ENCODE measurements around the gene CPAMD8.
A peak's percentile ranks its signal among the peaks of the same experiment; 100 is the strongest.
"Not testable (repeated sequence)": the region's sequence is repeated elsewhere in the genome, so short reads cannot be mapped to it uniquely, and the experiment has no call there.

The CPAMD8 gene

DNA sequence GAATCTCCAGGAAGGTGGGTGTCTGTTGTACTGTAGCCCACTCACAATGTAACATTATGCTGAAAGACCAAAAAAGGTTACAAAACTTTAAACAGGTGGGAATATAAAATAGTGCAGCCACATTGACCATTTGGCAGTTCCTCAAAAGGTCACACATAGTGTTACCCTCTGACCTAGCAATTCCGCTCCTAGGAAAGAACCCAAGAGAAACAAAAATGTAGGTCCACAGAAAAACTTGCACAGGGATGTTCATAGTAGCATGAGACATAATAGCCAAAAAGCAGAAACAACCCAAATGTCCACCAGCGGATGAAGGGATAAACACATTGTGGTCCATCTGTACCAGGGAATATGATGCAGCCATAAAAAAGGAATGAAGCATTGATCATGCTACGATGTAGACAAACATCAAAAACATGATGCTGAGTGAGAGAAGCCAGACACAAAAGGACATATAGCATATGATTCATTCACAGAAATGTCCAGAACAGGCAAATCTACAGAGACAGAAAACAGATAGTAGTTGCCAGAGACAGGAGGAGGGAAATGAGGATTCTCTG, 27.9 kb downstream of the CPAMD8 start:
- Histone ChIP-seq H3K9me3 (ENCODE audit: control insufficient read depth in 1 of 2, low read length in 2 of 2) (peaks cover 0 to 13% of the 10 kb centered on the region in 2 donors), H3K27me3 (ENCODE audit: low read depth, low read length) (no peaks in the 10 kb centered on the region), H3K4me1 (ENCODE audit: control insufficient read depth in 1 of 2, insufficient read depth in 2 of 2, low read length in 2 of 2) (no peaks in the 10 kb centered on the region), H3K4me3 (ENCODE audit: low read depth in 1 of 2, low read length in 2 of 2) (no peak overlapping the region), H3K36me3 (ENCODE audit: control insufficient read depth in 1 of 2, insufficient read depth in 2 of 2, low read length in 2 of 2) (no peaks in the 10 kb centered on the region), H3K27ac (ENCODE audit: low read length) (no peak overlapping the region)

DNA sequence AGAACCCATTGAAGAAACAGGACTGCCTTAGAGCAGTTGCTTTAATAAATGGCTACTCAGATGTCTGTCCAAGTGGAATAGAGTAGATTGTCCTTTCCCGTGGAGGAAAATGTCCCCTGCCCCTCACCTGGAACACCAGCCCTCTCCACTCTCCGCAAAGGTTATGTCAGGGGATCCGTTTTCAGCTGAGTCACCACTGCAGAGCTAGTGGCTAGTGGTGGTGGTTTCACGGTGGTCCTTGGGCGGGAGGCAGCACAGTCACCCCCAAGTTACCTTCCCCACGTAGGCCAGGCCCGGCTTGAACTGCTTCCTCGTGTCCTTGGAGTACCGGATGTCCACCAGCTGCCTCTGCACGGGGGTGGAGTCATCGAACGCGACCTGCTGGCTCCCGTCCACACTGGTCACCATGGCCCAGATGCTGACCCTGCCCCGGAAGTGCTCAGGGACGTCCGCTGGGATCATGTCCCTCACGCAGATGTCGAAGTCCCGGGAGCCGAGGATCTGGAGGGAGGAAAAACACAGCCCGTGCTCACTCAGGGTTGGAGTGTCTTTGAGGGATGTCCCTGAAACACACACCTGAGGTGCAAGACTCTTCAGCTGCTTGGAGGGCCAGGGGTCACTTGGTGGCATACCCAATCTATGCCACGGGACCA, 29.6 kb downstream of the CPAMD8 start:
- H3K4me3 ChIP-seq (ENCODE audit: low read depth in 1 of 2, low read length in 2 of 2); H3K27me3 ChIP-seq (ENCODE audit: low read depth, low read length); H3K27ac ChIP-seq (ENCODE audit: low read length); H3K4me1 ChIP-seq (ENCODE audit: control insufficient read depth in 1 of 2, insufficient read depth in 2 of 2, low read length in 2 of 2); H3K36me3 ChIP-seq (ENCODE audit: control insufficient read depth in 1 of 2, insufficient read depth in 2 of 2, low read length in 2 of 2): not testable (repeated sequence)
- H3K9me3 ChIP-seq (ENCODE audit: control insufficient read depth in 1 of 2, low read length in 2 of 2): peaks cover 0 to 20% of the 10 kb centered on the region in 2 donors

- H3K4me3 ChIP-seq (ENCODE audit: low read depth in 1 of 2, low read length in 2 of 2): no peak overlapping the region
- H3K36me3 ChIP-seq (ENCODE audit: control insufficient read depth in 1 of 2, insufficient read depth in 2 of 2, low read length in 2 of 2): no peaks in the 10 kb centered on the region
- H3K9me3 ChIP-seq (ENCODE audit: control insufficient read depth in 1 of 2, low read length in 2 of 2): peaks cover 0 to 14% of the 10 kb centered on the region in 2 donors
- H3K27me3 ChIP-seq (ENCODE audit: low read depth, low read length): no peaks in the 10 kb centered on the region
- no peak overlapping the region for H3K27ac ChIP-seq (ENCODE audit: low read length)
- H3K4me1 ChIP-seq (ENCODE audit: control insufficient read depth in 1 of 2, insufficient read depth in 2 of 2, low read length in 2 of 2): no peaks in the 10 kb centered on the region
Measured at GRCh38 chr19:16988661-16989060, 37.9 kb downstream of the CPAMD8 start.

GRCh38 chr19:16985403-16985802, 41.2 kb downstream of the CPAMD8 start:
- Histone ChIP-seq H3K9me3 (ENCODE audit: control insufficient read depth in 1 of 2, low read length in 2 of 2) (peaks cover 0 to 9% of the 10 kb centered on the region in 2 donors), H3K27me3 (ENCODE audit: low read depth, low read length) (no peaks in the 10 kb centered on the region), H3K36me3 (ENCODE audit: control insufficient read depth in 1 of 2, insufficient read depth in 2 of 2, low read length in 2 of 2) (no peaks in the 10 kb centered on the region), H3K4me3 (ENCODE audit: low read depth in 1 of 2, low read length in 2 of 2) (no peak overlapping the region), H3K4me1 (ENCODE audit: control insufficient read depth in 1 of 2, insufficient read depth in 2 of 2, low read length in 2 of 2) (no peaks in the 10 kb centered on the region), H3K27ac (ENCODE audit: low read length) (no peak overlapping the region)

GRCh38 chr19:16982586-16982985, 44.0 kb downstream of the CPAMD8 start:
- not testable (repeated sequence) for H3K27me3 ChIP-seq (ENCODE audit: low read depth, low read length)

DNA sequence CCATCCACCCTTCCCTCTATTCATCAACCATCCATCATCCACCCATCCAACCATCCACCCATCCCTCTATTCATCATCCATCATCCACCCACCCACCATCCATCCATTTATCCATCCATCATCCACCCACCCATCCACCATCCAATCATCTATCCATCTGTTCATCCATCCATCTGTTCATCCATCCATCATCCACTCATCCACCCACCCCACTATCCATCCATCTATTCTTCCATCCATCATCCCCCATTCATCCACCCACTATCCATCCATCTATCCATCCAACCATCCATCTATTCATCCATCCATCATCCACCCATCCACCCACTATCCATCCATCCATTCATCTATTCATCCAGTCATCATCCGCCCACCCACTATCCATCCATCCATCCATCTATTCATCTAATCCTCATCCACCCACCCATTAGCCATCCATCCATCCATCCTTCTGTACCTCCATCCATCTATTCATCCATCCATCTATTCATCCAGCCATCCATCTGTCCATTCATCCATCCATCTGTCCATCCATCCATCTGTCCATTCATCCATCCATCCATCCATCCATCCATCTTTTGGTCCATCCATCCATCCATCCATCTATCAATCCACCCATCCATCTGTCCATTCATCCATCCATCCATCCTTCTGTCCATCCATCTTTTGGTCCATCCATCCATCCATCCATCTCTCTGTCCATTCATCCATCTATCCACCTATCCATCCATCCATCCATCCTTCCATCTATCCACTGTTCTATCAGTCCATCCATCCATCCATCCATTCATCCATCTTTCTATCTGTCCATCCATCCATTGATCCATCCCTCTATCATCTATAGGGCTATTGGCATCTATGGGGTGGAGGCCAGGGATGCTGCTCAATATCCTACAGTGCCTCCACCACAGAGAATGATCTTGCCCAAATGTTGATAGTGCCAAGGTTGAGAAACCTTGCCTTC, 47.5 kb downstream of the CPAMD8 start:
- Histone ChIP-seq H3K4me1 (ENCODE audit: control insufficient read depth in 1 of 2, insufficient read depth in 2 of 2, low read length in 2 of 2) (no peaks in the 10 kb centered on the region), H3K27me3 (ENCODE audit: low read depth, low read length) (no peaks in the 10 kb centered on the region), H3K4me3 (ENCODE audit: low read depth in 1 of 2, low read length in 2 of 2) (no peak overlapping the region), H3K9me3 (ENCODE audit: control insufficient read depth in 1 of 2, low read length in 2 of 2) (peaks cover 0 to 6% of the 10 kb centered on the region in 2 donors), H3K27ac (ENCODE audit: low read length) (no peak overlapping the region), H3K36me3 (ENCODE audit: control insufficient read depth in 1 of 2, insufficient read depth in 2 of 2, low read length in 2 of 2) (no peaks in the 10 kb centered on the region)

More at GRCh38 chr19:16982586-16982985, 44.0 kb downstream of the CPAMD8 start:
- not testable (repeated sequence) for H3K4me1 ChIP-seq (ENCODE audit: control insufficient read depth in 1 of 2, insufficient read depth in 2 of 2, low read length in 2 of 2); H3K4me3 ChIP-seq (ENCODE audit: low read depth in 1 of 2, low read length in 2 of 2); H3K9me3 ChIP-seq (ENCODE audit: control insufficient read depth in 1 of 2, low read length in 2 of 2); H3K36me3 ChIP-seq (ENCODE audit: control insufficient read depth in 1 of 2, insufficient read depth in 2 of 2, low read length in 2 of 2); H3K27ac ChIP-seq (ENCODE audit: low read length)

DNA sequence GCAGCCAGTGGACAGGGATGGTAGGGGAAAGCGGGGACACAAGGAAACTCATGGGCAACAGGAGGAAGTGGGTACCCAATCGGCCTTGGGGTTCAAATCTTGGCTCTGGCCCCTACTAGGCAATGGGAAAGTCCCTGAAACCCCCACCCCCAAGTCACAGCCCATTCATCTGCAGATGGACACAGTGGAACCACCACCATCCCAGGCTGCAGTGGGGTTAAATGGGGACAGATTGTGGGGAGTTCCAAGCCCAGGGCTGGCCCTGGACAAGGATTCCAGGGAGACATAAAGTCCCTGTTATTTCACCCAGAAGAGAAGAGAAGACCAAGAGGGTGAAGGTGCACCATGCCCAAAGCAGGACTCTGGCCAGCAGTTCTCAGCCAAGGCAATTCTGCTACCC, 48.5 kb downstream of the CPAMD8 start:
- Histone ChIP-seq H3K27ac (ENCODE audit: low read length) (no peak overlapping the region), H3K4me1 (ENCODE audit: control insufficient read depth in 1 of 2, insufficient read depth in 2 of 2, low read length in 2 of 2) (no peaks in the 10 kb centered on the region)

DNA sequence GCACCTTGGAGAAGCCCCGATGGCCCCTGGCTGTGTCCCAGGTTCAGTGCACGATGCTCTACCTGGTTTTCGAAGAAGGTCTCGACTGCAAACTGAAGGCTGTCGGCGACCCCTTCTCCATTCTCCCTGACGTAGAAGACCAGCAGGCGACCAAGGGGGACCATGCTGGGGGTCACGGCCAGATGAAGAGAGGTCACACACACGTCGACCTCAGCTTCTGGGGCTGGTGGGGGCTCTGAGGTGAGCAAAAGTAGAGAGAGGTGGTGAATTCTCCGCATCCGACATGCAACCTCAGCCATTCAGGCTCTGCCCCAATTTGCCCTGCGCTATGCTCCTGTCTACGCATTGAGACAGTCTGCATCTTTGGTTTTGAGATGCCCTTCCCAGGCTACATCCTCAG, 49.3 kb downstream of the CPAMD8 start:
- H3K36me3 ChIP-seq (ENCODE audit: control insufficient read depth in 1 of 2, insufficient read depth in 2 of 2, low read length in 2 of 2): no peaks in the 10 kb centered on the region

More for the DNA sequence above, 48.5 kb downstream of the CPAMD8 start:
- Histone ChIP-seq H3K36me3 (ENCODE audit: control insufficient read depth in 1 of 2, insufficient read depth in 2 of 2, low read length in 2 of 2) (no peaks in the 10 kb centered on the region), H3K9me3 (ENCODE audit: control insufficient read depth in 1 of 2, low read length in 2 of 2) (no peaks in the 10 kb centered on the region), H3K27me3 (ENCODE audit: low read depth, low read length) (no peaks in the 10 kb centered on the region), H3K4me3 (ENCODE audit: low read depth in 1 of 2, low read length in 2 of 2) (no peak overlapping the region)

DNA sequence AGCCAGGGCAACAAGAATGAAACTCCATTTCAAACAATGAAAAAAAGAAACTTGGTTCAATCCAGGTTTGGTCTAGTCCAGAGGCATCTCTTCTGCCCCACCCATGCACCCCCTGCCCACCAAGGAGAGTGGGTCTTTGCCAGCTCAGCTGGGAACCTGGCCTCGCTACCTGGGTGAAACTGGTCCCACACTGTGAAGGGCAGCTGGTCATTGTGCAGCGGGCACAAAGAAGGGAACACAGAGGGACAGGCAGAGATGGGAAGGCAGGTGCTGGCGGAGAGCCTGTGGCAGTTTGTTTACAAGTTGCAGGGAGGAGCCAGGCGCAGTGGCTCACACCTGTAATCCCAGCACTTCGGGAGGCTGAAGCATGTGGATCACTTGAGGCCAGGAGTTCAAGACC, 50.2 kb downstream of the CPAMD8 start:
- no peaks in the 10 kb centered on the region for H3K4me1 ChIP-seq (ENCODE audit: control insufficient read depth in 1 of 2, insufficient read depth in 2 of 2, low read length in 2 of 2)
- no peak overlapping the region for H3K4me3 ChIP-seq (ENCODE audit: low read depth in 1 of 2, low read length in 2 of 2)
- H3K27ac ChIP-seq (ENCODE audit: low read length): no peak overlapping the region
- H3K27me3 ChIP-seq (ENCODE audit: low read depth, low read length): no peaks in the 10 kb centered on the region
- no peaks in the 10 kb centered on the region for H3K9me3 ChIP-seq (ENCODE audit: control insufficient read depth in 1 of 2, low read length in 2 of 2)
- no peaks in the 10 kb centered on the region for H3K36me3 ChIP-seq (ENCODE audit: control insufficient read depth in 1 of 2, insufficient read depth in 2 of 2, low read length in 2 of 2)

More for the DNA sequence above, 49.3 kb downstream of the CPAMD8 start:
- no peak overlapping the region for H3K4me3 ChIP-seq (ENCODE audit: low read depth in 1 of 2, low read length in 2 of 2)
- H3K9me3 ChIP-seq (ENCODE audit: control insufficient read depth in 1 of 2, low read length in 2 of 2): no peaks in the 10 kb centered on the region
- H3K27ac ChIP-seq (ENCODE audit: low read length): no peak overlapping the region
- H3K27me3 ChIP-seq (ENCODE audit: low read depth, low read length): no peaks in the 10 kb centered on the region
- H3K4me1 ChIP-seq (ENCODE audit: control insufficient read depth in 1 of 2, insufficient read depth in 2 of 2, low read length in 2 of 2): no peaks in the 10 kb centered on the region

DNA sequence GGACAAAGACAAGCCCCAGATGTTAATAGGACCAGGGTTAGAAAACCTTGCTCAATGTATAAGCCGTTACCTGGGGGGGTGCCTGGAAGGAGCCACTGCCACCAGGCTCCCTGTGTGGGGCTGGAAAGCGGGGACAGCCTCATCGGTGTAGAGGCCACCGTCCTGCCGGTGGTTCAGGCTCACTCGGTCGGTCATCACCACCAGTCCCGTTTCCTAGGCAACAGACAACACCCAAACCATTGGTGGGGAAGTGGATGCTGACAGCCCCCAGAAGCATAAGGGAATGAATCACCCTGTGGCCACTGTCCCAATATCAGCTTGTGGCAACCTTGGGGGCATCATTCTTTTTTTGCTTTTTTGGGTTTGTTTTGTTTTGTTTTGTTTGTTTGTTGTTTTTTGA, 55.8 kb downstream of the CPAMD8 start:
- Histone ChIP-seq H3K9me3 (ENCODE audit: control insufficient read depth in 1 of 2, low read length in 2 of 2) (peaks cover 7 to 15% of the 10 kb centered on the region in 2 donors), H3K27ac (ENCODE audit: low read length) (no peak overlapping the region), H3K27me3 (ENCODE audit: low read depth, low read length) (no peaks in the 10 kb centered on the region), H3K4me3 (ENCODE audit: low read depth in 1 of 2, low read length in 2 of 2) (no peak overlapping the region), H3K36me3 (ENCODE audit: control insufficient read depth in 1 of 2, insufficient read depth in 2 of 2, low read length in 2 of 2) (no peaks in the 10 kb centered on the region), H3K4me1 (ENCODE audit: control insufficient read depth in 1 of 2, insufficient read depth in 2 of 2, low read length in 2 of 2) (no peaks in the 10 kb centered on the region)

DNA sequence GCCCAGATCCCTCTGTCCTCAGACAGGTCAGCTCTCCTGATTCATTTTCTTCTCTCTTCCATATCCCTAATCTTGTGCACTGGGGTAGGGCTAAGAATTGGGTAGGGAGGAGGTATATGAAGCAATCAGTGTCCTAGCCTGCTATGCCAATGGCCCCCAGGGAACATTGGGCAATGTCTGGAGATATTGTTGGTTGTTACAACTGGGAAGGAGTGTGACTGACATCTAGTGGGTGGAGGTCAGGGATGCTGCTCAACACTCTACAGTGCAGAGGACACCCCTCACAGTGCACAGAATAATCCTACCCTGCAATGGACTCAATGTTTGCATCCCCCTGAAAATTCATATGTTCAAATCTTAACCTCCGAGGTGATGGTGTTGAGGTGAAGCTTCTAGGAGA, 57.5 kb downstream of the CPAMD8 start:
- Histone ChIP-seq H3K4me1 (ENCODE audit: control insufficient read depth in 1 of 2, insufficient read depth in 2 of 2, low read length in 2 of 2) (no peaks in the 10 kb centered on the region), H3K27ac (ENCODE audit: low read length) (no peak overlapping the region), H3K4me3 (ENCODE audit: low read depth in 1 of 2, low read length in 2 of 2) (peak overlapping the region in 1 of 2 donors; percentile 42), H3K9me3 (ENCODE audit: control insufficient read depth in 1 of 2, low read length in 2 of 2) (peaks cover 7 to 15% of the 10 kb centered on the region in 2 donors), H3K27me3 (ENCODE audit: low read depth, low read length) (no peaks in the 10 kb centered on the region), H3K36me3 (ENCODE audit: control insufficient read depth in 1 of 2, insufficient read depth in 2 of 2, low read length in 2 of 2) (no peaks in the 10 kb centered on the region)
